GM19452 (cell line): ENCODE measurements around the gene HCN3.
"Not testable (repeated sequence)": the region's sequence is repeated elsewhere in the genome, so short reads cannot be mapped to it uniquely, and the experiment has no call there.

Experiments
- ATAC-seq: cut with Tn5 transposase; IDR thresholded peaks from one replicate; pipeline ENCODE4 v1.9.1; 2021; ENCODE audit not compliant: unreplicated experiment

HCN3 gene

GRCh38 chr1:155282488-155283091, 5.3 kb downstream of the HCN3 start:
- no peak for ATAC-seq

GRCh38 chr1:155284476-155284875, 7.2 kb downstream of the HCN3 start:
- no peak for ATAC-seq

GRCh38 chr1:155285063-155285462, 7.8 kb downstream of the HCN3 start:
- ATAC-seq = no peak

- no peak for ATAC-seq
Measured at GRCh38 chr1:155285631-155286044, 8.4 kb downstream of the HCN3 start.

GRCh38 chr1:155286544-155286943, 9.3 kb downstream of the HCN3 start:
- no peak for ATAC-seq

GRCh38 chr1:155287987-155288543, 10.8 kb downstream of the HCN3 start:
- ATAC-seq = no peak

- not testable (repeated sequence) for ATAC-seq
Measured at GRCh38 chr1:155291006-155291405, 13.7 kb downstream of the HCN3 start.

GRCh38 chr1:155293086-155293749, 16.0 kb downstream of the HCN3 start:
- no peak for ATAC-seq

GRCh38 chr1:155294520-155295182, 17.4 kb downstream of the HCN3 start:
- ATAC-seq = no peak

GRCh38 chr1:155295183-155295941, 18.1 kb downstream of the HCN3 start:
- ATAC-seq = no peak

- no peak for ATAC-seq
Measured at GRCh38 chr1:155295942-155296267, 18.6 kb downstream of the HCN3 start.

GRCh38 chr1:155296661-155297060, 19.4 kb downstream of the HCN3 start:
- ATAC-seq = no peak

GRCh38 chr1:155297384-155297783, 20.1 kb downstream of the HCN3 start:
- no peak for ATAC-seq

- no peak for ATAC-seq
Measured at GRCh38 chr1:155300024-155300423, 22.8 kb downstream of the HCN3 start.

GRCh38 chr1:155300553-155301329, 23.5 kb downstream of the HCN3 start:
- ATAC-seq = no peak

- ATAC-seq = no peak
Measured at GRCh38 chr1:155301342-155301841, 24.1 kb downstream of the HCN3 start, which contains the start of gene PKLR. PKLR (minus strand) TSS chr1:155301438; CDS start chr1:155301395, 43 bp downstream.

- no peak for ATAC-seq
Measured at GRCh38 chr1:155304558-155305063, 27.3 kb downstream of the HCN3 start.

- no peak for ATAC-seq
Measured at GRCh38 chr1:155305881-155306391, 28.7 kb downstream of the HCN3 start.

- no peak for ATAC-seq
Measured at GRCh38 chr1:155307247-155307740, 30.0 kb downstream of the HCN3 start.
